ENCODE measurements around the gene FUT2. TPM values are rescaled to one million over a fixed set of nuclear protein-coding genes. Genes with fewer than 3 reads are reported as not detected.

The FUT2 gene
- total RNA-seq, 1 experiment from 2014 or later, result 12.5 TPM

DNA sequence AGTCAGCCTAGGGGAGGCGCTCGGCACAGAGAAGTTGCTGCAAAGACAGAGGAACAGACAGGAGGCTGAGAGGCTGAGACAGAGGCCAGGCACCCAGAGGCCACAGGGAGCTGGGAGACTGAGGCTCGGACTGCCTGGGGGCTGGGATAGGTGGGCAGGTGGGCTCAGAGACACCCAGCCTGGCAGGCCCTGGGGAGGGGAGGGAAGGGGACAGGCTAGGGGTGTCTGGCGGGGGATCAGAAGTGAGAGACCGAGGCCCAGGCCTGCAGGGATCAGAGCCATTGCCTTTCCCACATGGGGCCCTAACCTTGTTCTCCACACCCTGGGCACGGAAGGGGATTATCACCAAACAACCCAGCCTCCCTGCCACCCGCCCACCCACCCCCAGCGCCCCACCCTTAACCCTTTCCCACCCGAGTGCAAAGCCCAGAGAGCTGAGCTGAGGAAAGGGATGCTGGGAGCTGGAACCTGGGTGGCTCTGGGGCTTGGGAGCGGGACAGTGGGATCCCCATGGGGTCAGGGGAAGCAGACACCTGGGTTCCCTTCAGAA lies 24.2 kb upstream of the FUT2 start (continued):
- TF ChIP-seq, protein P1, sequence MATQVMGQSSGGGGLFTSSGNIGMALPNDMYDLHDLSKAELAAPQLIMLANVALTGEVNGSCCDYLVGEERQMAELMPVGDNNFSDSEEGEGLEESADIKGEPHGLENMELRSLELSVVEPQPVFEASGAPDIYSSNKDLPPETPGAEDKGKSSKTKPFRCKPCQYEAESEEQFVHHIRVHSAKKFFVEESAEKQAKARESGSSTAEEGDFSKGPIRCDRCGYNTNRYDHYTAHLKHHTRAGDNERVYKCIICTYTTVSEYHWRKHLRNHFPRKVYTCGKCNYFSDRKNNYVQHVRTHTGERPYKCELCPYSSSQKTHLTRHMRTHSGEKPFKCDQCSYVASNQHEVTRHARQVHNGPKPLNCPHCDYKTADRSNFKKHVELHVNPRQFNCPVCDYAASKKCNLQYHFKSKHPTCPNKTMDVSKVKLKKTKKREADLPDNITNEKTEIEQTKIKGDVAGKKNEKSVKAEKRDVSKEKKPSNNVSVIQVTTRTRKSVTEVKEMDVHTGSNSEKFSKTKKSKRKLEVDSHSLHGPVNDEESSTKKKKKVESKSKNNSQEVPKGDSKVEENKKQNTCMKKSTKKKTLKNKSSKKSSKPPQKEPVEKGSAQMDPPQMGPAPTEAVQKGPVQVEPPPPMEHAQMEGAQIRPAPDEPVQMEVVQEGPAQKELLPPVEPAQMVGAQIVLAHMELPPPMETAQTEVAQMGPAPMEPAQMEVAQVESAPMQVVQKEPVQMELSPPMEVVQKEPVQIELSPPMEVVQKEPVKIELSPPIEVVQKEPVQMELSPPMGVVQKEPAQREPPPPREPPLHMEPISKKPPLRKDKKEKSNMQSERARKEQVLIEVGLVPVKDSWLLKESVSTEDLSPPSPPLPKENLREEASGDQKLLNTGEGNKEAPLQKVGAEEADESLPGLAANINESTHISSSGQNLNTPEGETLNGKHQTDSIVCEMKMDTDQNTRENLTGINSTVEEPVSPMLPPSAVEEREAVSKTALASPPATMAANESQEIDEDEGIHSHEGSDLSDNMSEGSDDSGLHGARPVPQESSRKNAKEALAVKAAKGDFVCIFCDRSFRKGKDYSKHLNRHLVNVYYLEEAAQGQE (IDR thresholded peaks at IDR 0.05; ENCODE audit: low read depth), result no peak

DNA sequence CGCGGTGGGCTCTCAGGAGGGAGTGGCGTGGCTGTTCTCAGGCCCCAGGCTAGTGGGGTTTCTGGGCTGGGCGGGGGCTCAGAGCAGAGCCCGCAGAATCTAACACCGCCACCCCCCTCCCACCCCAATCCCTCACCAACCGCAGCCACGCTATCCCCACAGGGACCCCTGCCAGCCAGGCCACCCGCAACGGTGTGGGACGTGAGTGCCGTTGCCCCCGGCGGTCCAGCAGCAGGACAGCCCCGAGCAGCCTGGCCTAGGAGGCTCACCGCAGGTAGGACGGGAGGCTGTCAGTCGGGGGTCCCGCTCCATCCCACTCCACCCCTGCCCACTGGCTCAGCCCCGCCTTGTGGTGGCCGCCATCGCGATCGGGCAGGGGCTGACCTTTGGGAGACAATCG lies 22.8 kb upstream of the FUT2 start, which contains the start of gene NTN5:
Gene NTN5, minus strand, starts transcription at position 24 of the 400 bp plus-strand sequence. CDS start 2,031 bp downstream, outside the sequence.
- Histone ChIP-seq H2AFZ (ENCODE audit: low read depth, low read length, poor library complexity, severe bottlenecking) (no peak within 1 kb of the TSS), H3K9me3 (ENCODE audit: control insufficient read depth in 1 of 2, insufficient read depth in 1 of 2, low read depth in 1 of 2, low read length in 2 of 2) (no peaks in the 10 kb centered on the region), H3K4me3 (replicated peaks in 1 of 2; ENCODE audit: low read depth in 1 of 2, low read length in 2 of 2) (no peak within 1 kb of the TSS), H3K27me3 (ENCODE audit: insufficient read depth, low read length) (no peaks in the 10 kb centered on the region), H4K20me1 (ENCODE audit: insufficient read depth) (no peaks in the 10 kb centered on the region), H3K79me2 (ENCODE audit: insufficient read depth, low read length) (no peaks in the 10 kb centered on the region), H3K4me1 (ENCODE audit: control insufficient read depth in 1 of 2, insufficient read depth in 2 of 2, low read length in 2 of 2) (peaks cover 4 to 15% of the 10 kb centered on the region in 2 experiments), H3K4me2 (ENCODE audit: low read length) (no peak within 1 kb of the TSS), H3K9me2 (ENCODE audit: insufficient read depth) (no peaks in the 10 kb centered on the region), H3K9ac (ENCODE audit: low read length) (no peak within 1 kb of the TSS), H3K27ac (ENCODE audit: low read depth, low read length) (no peak within 1 kb of the TSS), H3K36me3 (ENCODE audit: control insufficient read depth in 1 of 2, insufficient read depth in 2 of 2, low read length in 2 of 2) (no peaks in the 10 kb centered on the region)
- no TSS peak for BruUV-seq (replicated peaks)
- DNase-seq (ENCODE audit: low read depth, low spot score) (no peak), ATAC-seq (no peak)
- CTCF ChIA-PET, result no interaction called here
- RAD21 ChIA-PET (ENCODE audit: low non-redundant PET in 1 of 2, low total read pairs in 2 of 2, uncharacterized antibody in 2 of 2, unreplicated experiment in 2 of 2), result no interaction called here
- POLR2A ChIA-PET, result no interaction called here
- no peak for TF ChIP-seq CEBPB (IDR thresholded peaks at IDR 0.05; ENCODE audit: low read depth)
- TF ChIP-seq, protein P2, sequence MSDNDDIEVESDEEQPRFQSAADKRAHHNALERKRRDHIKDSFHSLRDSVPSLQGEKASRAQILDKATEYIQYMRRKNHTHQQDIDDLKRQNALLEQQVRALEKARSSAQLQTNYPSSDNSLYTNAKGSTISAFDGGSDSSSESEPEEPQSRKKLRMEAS (IDR thresholded peaks at IDR 0.05), result no peak
- TF ChIP-seq YY1 (IDR thresholded peaks at IDR 0.05; ENCODE audit: extremely low read depth, insufficient replicate concordance, low read depth, low read length), result no peak
- TF ChIP-seq SRF (IDR thresholded peaks at IDR 0.05; ENCODE audit: low read depth), result no peak
- TF ChIP-seq RAD21 (IDR thresholded peaks at IDR 0.05; ENCODE audit: low read depth), result no peak
- TF ChIP-seq, protein P3, sequence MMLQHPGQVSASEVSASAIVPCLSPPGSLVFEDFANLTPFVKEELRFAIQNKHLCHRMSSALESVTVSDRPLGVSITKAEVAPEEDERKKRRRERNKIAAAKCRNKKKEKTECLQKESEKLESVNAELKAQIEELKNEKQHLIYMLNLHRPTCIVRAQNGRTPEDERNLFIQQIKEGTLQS (IDR thresholded peaks at IDR 0.05), result no peak
- no peak for TF ChIP-seq POLR2AphosphoS5 (IDR thresholded peaks at IDR 0.05; ENCODE audit: low read depth, low read length)
- TF ChIP-seq, protein P4, sequence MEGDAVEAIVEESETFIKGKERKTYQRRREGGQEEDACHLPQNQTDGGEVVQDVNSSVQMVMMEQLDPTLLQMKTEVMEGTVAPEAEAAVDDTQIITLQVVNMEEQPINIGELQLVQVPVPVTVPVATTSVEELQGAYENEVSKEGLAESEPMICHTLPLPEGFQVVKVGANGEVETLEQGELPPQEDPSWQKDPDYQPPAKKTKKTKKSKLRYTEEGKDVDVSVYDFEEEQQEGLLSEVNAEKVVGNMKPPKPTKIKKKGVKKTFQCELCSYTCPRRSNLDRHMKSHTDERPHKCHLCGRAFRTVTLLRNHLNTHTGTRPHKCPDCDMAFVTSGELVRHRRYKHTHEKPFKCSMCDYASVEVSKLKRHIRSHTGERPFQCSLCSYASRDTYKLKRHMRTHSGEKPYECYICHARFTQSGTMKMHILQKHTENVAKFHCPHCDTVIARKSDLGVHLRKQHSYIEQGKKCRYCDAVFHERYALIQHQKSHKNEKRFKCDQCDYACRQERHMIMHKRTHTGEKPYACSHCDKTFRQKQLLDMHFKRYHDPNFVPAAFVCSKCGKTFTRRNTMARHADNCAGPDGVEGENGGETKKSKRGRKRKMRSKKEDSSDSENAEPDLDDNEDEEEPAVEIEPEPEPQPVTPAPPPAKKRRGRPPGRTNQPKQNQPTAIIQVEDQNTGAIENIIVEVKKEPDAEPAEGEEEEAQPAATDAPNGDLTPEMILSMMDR (IDR thresholded peaks at IDR 0.05 in 2 of 3, conservative IDR thresholded peaks at IDR 0.05 in 1 of 3; ENCODE audit: borderline replicate concordance in 1 of 3, insufficient read depth in 1 of 3, low read depth in 2 of 3, low read length in 2 of 3), result no peak
- no peak for TF ChIP-seq EZH2 (IDR thresholded peaks at IDR 0.05)
- no peak for TF ChIP-seq CBX3 (IDR thresholded peaks at IDR 0.05; ENCODE audit: low read depth)
- TF ChIP-seq TCF7L2 (IDR thresholded peaks at IDR 0.05; ENCODE audit: borderline replicate concordance, extremely low read depth, insufficient read depth, insufficient read length), result no peak
- no peak for TF ChIP-seq FOSL1 (IDR thresholded peaks at IDR 0.05; ENCODE audit: low read depth)
- no peak for TF ChIP-seq POLR2A (IDR thresholded peaks at IDR 0.05; ENCODE audit: borderline replicate concordance, extremely low read depth, insufficient read depth, insufficient read length)
- no peak for TF ChIP-seq EGR1 (IDR thresholded peaks at IDR 0.05; ENCODE audit: low read depth)
- TF ChIP-seq EZH2phosphoT487 (IDR thresholded peaks at IDR 0.05; ENCODE audit: borderline replicate concordance), result no peak
- no peak for TF ChIP-seq ELF1 (IDR thresholded peaks at IDR 0.05; ENCODE audit: borderline replicate concordance, low read depth)
- no peak for TF ChIP-seq ZNF274 (IDR thresholded peaks at IDR 0.05; ENCODE audit: low read depth, low read length)
- intact Hi-C loops (cut with micrococcal nuclease), result no loop called here

Data from HCT116 (cell line).